Muscle layer of duodenum (tissue), 2 donors: ENCODE measurements around the gene OGFR.

Source experiments
- H3K27ac ChIP-seq: one replicate; pipeline ENCODE4 v1.7.0; 2013; ENCODE audit warnings: mild to moderate bottlenecking, low read length
- H3K27me3 ChIP-seq: one replicate; pipeline ENCODE4 v1.7.0; 2013; ENCODE audit warnings: low read depth, mild to moderate bottlenecking, control low read depth, low read length
- H3K36me3 ChIP-seq, 2 donors: one replicate each; pipeline ENCODE4 v1.7.0; 2013; ENCODE audit warnings: low read length in 2 of 2, control low read depth in 1 of 2, mild to moderate bottlenecking in 1 of 2; ENCODE audit not compliant: insufficient read depth in 2 of 2, control insufficient read depth in 1 of 2
- H3K4me1 ChIP-seq, 2 donors: one replicate each; pipeline ENCODE4 v1.7.0; 2013; ENCODE audit warnings: low read length in 2 of 2, mild to moderate bottlenecking in 2 of 2, control low read depth in 1 of 2, moderate library complexity in 1 of 2; ENCODE audit not compliant: insufficient read depth in 2 of 2, control insufficient read depth in 1 of 2
- H3K4me3 ChIP-seq, 2 donors: one replicate each; pipeline ENCODE4 v1.7.0; 2013; ENCODE audit warnings: low read length in 2 of 2, low read depth in 1 of 2, mild to moderate bottlenecking in 1 of 2
- H3K9me3 ChIP-seq, 2 donors: one replicate each; pipeline ENCODE4 v1.7.0; 2013; ENCODE audit warnings: low read length in 2 of 2, control low read depth in 1 of 2, mild to moderate bottlenecking in 1 of 2; ENCODE audit not compliant: control insufficient read depth in 1 of 2
- donor health status: healthy.

Gene OGFR

DNA sequence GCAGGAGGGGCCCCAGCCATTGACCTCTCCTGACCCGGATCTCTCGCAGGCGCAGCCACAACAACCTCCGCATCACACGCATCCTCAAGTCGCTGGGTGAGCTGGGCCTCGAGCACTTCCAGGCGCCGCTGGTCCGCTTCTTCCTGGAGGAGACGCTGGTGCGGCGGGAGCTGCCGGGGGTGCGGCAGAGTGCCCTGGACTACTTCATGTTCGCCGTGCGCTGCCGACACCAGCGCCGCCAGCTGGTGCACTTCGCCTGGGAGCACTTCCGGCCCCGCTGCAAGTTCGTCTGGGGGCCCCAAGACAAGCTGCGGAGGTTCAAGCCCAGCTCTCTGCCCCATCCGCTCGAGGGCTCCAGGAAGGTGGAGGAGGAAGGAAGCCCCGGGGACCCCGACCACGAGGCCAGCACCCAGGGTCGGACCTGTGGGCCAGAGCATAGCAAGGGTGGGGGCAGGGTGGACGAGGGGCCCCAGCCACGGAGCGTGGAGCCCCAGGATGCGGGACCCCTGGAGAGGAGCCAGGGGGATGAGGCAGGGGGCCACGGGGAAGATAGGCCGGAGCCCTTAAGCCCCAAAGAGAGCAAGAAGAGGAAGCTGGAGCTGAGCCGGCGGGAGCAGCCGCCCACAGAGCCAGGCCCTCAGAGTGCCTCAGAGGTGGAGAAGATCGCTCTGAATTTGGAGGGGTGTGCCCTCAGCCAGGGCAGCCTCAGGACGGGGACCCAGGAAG is 7.7 kb downstream of the OGFR start:
- H3K4me1 ChIP-seq, result peaks cover 0 to 28% of the 10 kb centered on the region in 2 donors
- H3K36me3 ChIP-seq, result peaks cover 15 to 55% of the 10 kb centered on the region in 2 donors
- no peaks in the 10 kb centered on the region for H3K9me3 ChIP-seq
- H3K27me3 ChIP-seq, result peaks cover 15% of the 10 kb centered on the region
- H3K4me3 ChIP-seq, result no peak overlapping the region
- no peak overlapping the region for H3K27ac ChIP-seq

DNA sequence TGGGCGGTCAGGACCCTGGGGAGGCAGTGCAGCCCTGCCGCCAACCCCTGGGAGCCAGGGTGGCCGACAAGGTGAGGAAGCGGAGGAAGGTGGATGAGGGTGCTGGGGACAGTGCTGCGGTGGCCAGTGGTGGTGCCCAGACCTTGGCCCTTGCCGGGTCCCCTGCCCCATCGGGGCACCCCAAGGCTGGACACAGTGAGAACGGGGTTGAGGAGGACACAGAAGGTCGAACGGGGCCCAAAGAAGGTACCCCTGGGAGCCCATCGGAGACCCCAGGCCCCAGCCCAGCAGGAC is 8.2 kb downstream of the OGFR start:
- Histone ChIP-seq H3K27ac (no peak overlapping the region), H3K4me1 (peaks cover 0 to 23% of the 10 kb centered on the region in 2 donors), H3K4me3 (no peak overlapping the region), H3K9me3 (no peaks in the 10 kb centered on the region), H3K36me3 (peaks cover 15 to 50% of the 10 kb centered on the region in 2 donors), H3K27me3 (peaks cover 18% of the 10 kb centered on the region)

GRCh38 chr20:62813588-62813987 is 9.0 kb downstream of the OGFR start:
- H3K36me3 ChIP-seq, result peaks cover 15 to 49% of the 10 kb centered on the region in 2 donors

GRCh38 chr20:62814060-62814708 is 9.5 kb downstream of the OGFR start:
- H3K4me1 ChIP-seq, result peaks cover 0 to 28% of the 10 kb centered on the region in 2 donors
- H3K36me3 ChIP-seq, result peaks cover 12 to 47% of the 10 kb centered on the region in 2 donors
- peaks cover 25% of the 10 kb centered on the region for H3K27me3 ChIP-seq
- no peak overlapping the region for H3K27ac ChIP-seq
- no peaks in the 10 kb centered on the region for H3K9me3 ChIP-seq
- no peak overlapping the region for H3K4me3 ChIP-seq

More at GRCh38 chr20:62813588-62813987, 9.0 kb downstream of the OGFR start:
- Histone ChIP-seq H3K4me1 (peaks cover 0 to 22% of the 10 kb centered on the region in 2 donors), H3K4me3 (no peak overlapping the region), H3K27me3 (peaks cover 21% of the 10 kb centered on the region), H3K27ac (no peak overlapping the region), H3K9me3 (no peaks in the 10 kb centered on the region)

GRCh38 chr20:62814709-62815065 is 10.1 kb downstream of the OGFR start:
- Histone ChIP-seq H3K4me1 (peaks cover 0 to 33% of the 10 kb centered on the region in 2 donors), H3K27ac (no peak overlapping the region), H3K27me3 (peaks cover 25% of the 10 kb centered on the region), H3K4me3 (no peak overlapping the region), H3K36me3 (peaks cover 7 to 42% of the 10 kb centered on the region in 2 donors), H3K9me3 (no peaks in the 10 kb centered on the region)

DNA sequence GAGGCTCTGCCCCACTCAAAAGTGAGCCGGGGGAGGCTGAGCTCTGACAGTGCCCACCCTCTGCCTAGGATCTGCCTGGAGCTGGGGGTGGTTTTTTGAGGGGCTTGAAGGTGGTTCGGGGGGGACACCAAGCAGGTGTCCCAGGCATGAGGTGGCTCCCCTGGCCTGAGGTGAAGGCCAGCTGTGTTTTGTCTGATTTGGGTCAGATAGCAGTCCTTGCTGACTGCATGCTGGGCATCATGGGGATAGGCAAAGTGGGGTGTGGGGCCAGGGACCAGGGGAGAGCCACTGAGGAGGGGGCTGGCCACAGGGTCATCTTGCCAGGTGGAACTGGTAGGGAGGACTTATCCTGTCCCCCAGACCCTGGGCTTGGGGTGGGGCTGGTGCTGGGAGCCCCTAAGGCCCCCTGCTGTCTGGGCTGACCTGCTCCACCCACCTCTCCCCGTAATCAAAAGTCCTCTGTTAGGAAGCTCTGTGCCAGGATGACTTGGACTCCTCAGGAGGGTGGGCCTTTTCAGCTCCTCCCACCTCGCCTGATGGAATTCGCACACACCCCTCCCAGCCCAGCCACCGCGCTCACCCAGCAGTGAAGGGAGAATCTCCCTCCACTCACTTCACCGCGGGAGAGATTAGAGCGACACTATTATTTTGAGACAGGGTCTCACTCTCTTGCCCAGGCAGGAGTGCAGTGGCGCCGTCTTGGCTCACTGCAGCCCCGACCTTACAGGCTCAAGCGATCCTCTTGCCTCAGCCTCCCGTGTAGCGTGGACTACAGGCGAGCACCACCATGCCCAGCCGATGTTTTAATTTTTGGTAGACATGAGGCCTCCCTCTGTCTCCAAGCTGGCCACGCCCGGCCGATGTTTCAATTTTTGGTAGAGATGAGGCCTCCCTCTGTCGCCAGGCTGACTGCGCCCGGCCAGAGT is 10.7 kb downstream of the OGFR start:
- peaks cover 25% of the 10 kb centered on the region for H3K27me3 ChIP-seq
- no peaks in the 10 kb centered on the region for H3K9me3 ChIP-seq
- H3K4me1 ChIP-seq, result peaks cover 0 to 38% of the 10 kb centered on the region in 2 donors
- no peak overlapping the region for H3K27ac ChIP-seq
- no peak overlapping the region for H3K4me3 ChIP-seq
- peaks cover under 1 to 36% of the 10 kb centered on the region in 2 donors for H3K36me3 ChIP-seq

DNA sequence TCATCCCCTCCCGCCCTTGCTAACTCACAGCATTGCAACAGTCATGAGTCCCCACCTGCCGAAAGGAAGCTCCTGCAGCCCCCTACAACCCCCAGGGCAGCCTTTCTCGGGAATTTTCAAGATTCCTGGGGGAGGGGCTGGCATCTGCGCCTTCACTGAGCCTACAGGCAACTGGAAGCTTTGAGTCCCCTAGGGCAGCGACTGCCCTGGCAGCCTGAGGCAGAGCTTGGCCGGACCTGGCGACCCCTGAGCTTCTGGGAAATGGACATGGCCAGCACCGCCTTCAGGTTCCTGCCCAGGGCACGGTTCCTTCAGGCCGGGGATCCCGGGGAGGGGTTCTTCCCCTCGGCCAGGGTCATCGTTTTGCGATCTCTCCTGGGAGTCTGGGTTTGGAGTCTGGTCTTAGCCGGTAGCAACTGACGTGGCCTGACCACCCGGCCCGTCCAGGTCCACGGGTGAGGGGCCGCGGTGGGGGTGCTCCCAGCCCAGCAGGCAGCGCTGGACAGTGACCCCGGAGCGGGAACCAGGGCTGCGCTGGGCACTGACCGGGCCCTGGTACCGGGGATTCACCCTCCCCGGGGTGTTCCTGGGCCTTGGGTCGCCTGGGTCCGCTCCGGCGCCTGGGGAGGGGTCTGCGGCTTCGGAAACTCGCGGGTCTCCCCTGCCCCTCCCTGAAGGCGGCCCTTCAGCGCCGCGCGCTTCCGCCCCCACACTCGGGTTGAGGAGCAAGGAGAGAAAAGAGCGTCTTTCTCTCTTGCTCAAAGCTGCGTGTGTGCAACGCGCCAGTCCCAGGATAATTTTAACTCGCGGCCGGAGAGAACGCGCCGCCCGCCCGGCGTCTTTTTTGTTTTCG is 11.6 kb downstream of the OGFR start:
- Histone ChIP-seq H3K36me3 (peaks cover 0 to 26% of the 10 kb centered on the region in 2 donors), H3K4me3 (peak overlapping the region in 1 of 2 donors; percentile 52), H3K27me3 (peaks cover 25% of the 10 kb centered on the region), H3K4me1 (peaks cover 0 to 38% of the 10 kb centered on the region in 2 donors), H3K27ac (no peak overlapping the region), H3K9me3 (no peaks in the 10 kb centered on the region)

DNA sequence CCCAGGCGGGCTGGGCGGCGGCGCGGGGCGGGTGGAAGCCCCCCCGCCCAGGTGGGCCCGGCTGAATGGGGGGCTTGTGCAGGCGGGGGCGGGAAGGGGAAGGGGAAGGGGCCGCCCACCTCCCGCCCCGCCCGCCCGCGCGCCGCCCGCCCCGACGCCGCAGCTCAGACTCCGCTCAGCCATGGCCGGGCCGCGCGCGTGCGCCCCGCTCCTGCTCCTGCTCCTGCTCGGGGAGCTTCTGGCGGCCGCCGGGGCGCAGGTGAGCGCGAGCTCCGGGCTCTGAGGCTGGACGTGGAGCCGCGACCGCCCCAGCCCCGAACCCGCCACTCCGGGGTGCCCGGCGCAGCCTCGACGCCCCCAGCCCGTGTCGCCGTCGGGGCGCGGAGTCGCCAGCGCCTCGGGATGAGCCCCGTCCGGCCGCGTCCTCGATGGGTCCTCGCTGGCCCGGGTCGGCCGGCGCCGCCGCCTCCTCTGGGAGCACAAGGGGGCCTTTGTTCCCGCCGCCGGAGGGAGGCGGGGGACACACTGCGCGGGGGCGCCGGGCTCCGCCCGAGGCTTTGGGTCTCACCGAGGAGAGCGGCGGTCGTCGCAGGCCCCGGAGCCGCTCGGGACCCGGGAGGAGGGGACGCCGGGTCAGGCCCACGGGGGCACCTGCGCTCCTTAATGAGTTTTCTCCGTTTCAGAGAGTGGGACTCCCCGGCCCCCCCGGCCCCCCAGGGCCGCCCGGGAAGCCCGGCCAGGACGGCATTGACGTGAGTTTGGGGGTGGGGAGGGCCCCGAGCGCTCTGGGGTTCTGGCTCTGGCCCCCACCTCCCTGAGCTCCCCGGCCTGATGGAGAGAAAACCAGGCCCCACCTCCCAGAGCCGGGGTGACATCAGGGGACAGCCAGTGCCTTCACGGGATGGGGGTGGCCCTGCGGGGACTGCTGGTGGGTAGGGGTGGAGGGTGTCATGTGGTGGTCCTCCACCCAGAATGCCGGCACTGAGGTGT is 12.5 kb downstream of the OGFR start, which contains the start of gene COL9A3:
COL9A3 (plus strand) TSS at position 167 of the 990 bp plus-strand sequence; CDS start at position 182, 15 bp downstream.
- no peaks in the 10 kb centered on the region for H3K9me3 ChIP-seq
- H3K36me3 ChIP-seq, result peaks cover 0 to 17% of the 10 kb centered on the region in 2 donors
- peaks cover 25% of the 10 kb centered on the region for H3K27me3 ChIP-seq
- H3K27ac ChIP-seq, result no peak within 1 kb of the TSS
- peaks cover 0 to 38% of the 10 kb centered on the region in 2 donors for H3K4me1 ChIP-seq
- H3K4me3 ChIP-seq, result peak within 1 kb of the TSS in 1 of 2 donors; percentile 52

DNA sequence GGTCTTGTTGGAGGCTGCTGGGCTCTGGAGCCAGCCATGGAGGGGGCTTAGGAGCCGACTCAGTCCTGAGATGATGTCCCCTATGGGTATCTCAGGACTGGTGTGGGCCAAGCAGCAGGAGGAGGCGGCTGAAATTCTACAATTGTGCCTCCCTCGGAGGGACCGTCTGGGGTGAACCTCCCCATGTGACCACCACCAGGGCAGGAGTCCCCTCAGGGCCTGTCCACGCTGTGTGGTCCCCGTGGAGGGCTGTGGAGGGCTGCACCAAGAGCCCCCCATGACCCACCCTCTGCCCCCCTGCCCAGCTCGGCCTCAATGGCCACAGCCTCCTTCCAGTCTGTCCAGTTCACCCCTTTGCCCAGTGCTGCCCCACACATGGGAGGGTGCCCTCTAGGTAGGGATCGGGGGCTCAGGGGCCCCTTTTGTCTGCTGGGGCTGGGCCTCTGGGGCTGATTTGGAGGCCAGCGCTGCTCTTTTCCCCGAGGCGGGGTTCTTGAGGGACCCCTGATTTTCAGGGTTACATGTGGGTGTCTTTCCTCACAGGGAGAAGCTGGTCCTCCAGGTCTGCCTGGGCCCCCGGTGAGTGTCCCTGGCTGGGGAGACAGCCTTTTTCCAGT is 13.4 kb downstream of the OGFR start:
- Histone ChIP-seq H3K4me1 (peaks cover 0 to 38% of the 10 kb centered on the region in 2 donors), H3K36me3 (peaks cover 0 to 8% of the 10 kb centered on the region in 2 donors), H3K27me3 (peaks cover 25% of the 10 kb centered on the region), H3K4me3 (no peak overlapping the region), H3K9me3 (no peaks in the 10 kb centered on the region), H3K27ac (no peak overlapping the region)
